GM18511 (cell line): Measurements from ENCODE around the gene PFDN6.
"Not testable (repeated sequence)": the region's sequence is repeated elsewhere in the genome, so short reads cannot be mapped to it uniquely, and the experiment has no call there.

Source experiments
- ATAC-seq: cut with Tn5 transposase; IDR thresholded peaks from one replicate; pipeline ENCODE4 v1.9.1; 2021; ENCODE audit warnings: mild to moderate bottlenecking, moderate library complexity; ENCODE audit not compliant: unreplicated experiment

Gene PFDN6

DNA sequence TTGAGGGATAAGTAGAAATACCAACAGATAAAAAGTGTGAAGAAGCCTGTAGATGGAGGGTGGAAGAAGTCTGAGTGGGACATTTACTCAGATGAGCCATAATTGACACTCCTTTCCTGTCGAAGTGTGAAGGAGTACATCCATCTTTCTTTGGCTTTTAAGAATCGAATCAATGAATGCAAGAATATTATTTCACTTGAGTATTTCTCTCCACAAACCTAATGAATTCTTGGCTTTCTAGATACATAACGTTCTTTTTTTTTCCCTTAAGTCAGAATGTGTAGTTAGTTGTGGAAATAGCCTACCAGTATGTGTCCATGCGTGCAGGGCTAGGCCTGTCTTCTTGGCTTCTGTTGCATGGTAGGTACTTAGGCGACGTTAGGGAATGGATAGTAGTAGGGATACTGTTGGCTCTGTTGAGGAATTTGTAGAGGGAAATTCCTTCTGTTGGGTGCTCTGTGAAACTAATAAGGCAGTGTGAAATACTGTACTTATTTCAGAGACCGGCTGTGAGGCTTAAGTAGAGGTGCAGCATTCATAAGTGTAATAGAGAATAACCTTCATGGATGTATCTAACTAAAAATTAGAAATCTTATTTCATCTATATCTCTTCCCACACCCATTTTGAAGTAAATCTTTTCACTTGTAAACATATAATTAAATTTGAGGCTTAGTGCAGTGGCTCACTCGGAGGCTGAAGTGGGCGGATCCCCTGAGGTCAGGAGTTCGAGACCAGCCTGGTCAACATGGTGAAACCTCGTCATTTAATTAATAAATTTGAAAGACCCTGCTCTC lies 16.1 kb upstream of the PFDN6 start:
- ATAC-seq, result no peak

GRCh38 chr6:33273924-33274902 lies 15.2 kb upstream of the PFDN6 start:
- no peak for ATAC-seq

DNA sequence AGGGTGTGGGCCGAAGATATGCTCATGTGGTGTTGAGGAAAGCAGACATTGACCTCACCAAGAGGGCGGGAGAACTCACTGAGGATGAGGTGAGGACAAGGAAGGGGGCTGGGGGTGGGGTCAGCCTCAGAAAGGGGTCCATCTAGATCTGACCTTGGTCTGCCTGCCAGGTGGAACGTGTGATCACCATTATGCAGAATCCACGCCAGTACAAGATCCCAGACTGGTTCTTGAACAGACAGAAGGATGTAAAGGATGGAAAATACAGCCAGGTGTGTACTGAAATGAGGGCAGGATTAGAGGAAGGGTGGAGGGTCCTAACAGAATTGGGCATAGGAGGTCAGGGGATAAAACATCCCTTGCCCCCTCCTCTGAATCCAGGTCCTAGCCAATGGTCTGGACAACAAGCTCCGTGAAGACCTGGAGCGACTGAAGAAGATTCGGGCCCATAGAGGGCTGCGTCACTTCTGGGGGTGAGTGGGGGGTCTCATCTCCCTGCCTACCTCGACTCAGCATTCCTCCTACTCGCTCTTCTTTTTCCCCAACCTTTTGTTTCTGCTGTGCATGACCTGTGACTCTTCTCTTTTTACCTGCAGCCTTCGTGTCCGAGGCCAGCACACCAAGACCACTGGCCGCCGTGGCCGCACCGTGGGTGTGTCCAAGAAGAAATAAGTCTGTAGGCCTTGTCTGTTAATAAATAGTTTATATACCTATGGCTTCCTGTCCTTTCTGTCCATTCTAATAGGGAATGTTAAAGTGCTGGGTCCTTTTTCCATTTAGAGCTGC lies 13.4 kb upstream of the PFDN6 start:
- not testable (repeated sequence) for ATAC-seq

- no peak for ATAC-seq
Observed at GRCh38 chr6:33276581-33276863, 12.9 kb upstream of the PFDN6 start.

GRCh38 chr6:33276864-33277662 lies 12.3 kb upstream of the PFDN6 start, which contains the start of gene B3GALT4:
Gene B3GALT4, plus strand, starts transcription at chr6:33277123. Its CDS starts 297 bp downstream, at chr6:33277420.
- peak; percentile 69 for ATAC-seq

DNA sequence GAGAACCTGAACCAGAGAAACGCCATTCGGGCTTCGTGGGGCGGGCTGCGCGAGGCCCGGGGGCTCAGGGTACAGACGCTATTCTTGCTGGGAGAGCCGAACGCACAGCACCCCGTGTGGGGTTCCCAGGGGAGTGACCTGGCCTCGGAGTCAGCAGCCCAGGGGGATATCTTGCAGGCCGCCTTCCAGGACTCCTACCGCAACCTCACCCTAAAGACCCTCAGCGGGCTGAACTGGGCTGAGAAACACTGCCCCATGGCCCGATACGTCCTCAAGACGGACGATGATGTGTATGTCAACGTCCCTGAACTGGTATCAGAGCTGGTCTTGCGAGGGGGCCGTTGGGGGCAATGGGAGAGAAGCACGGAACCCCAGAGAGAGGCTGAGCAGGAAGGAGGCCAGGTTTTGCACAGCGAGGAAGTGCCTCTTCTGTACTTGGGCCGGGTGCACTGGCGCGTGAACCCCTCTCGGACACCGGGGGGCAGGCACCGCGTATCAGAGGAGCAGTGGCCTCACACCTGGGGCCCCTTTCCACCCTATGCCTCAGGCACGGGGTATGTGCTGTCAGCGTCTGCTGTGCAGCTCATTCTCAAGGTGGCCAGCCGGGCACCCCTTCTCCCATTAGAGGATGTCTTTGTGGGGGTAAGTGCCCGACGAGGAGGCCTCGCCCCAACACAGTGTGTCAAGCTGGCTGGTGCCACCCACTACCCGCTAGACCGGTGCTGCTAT lies 11.6 kb upstream of the PFDN6 start:
- peak; percentile 23 for ATAC-seq

DNA sequence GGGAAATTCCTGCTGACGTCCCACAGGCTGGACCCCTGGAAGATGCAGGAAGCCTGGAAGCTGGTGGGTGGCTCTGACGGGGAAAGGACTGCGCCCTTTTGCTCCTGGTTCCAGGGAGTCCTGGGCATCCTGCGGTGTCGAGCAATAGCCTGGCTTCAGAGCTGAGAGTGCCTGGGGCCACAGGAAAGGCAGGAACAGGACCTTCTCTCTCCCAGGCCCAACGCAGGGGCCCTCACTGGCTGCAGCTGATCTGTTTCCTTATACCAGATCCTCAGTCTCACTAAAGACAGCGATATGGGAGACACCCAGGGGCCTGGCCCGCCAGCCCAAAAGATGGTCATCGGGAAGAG lies 11.0 kb upstream of the PFDN6 start:
- no peak for ATAC-seq

DNA sequence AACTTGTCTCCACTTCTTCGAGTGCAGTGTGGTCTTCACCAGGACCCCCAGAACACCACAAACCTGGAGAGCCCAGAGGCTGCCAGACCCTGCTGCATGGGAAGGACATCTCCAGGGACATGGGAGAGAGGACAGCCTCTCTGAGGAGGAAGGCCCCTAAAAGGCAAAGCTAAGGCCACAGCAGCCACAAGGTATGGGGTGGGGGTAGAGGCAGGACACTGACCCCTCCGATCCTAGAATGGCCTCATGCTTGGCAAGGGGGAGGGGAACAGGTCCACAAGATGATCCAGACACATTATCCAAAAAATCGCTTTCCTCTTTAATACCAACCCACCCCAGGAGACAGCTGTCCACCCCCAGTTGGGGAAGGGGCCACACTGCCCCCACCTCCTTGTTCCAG lies 10.6 kb upstream of the PFDN6 start:
- no peak for ATAC-seq

- no peak for ATAC-seq
Observed at GRCh38 chr6:33279257-33279695, 10.1 kb upstream of the PFDN6 start.

- no peak for ATAC-seq
Observed at GRCh38 chr6:33279971-33280511, 9.4 kb upstream of the PFDN6 start.

DNA sequence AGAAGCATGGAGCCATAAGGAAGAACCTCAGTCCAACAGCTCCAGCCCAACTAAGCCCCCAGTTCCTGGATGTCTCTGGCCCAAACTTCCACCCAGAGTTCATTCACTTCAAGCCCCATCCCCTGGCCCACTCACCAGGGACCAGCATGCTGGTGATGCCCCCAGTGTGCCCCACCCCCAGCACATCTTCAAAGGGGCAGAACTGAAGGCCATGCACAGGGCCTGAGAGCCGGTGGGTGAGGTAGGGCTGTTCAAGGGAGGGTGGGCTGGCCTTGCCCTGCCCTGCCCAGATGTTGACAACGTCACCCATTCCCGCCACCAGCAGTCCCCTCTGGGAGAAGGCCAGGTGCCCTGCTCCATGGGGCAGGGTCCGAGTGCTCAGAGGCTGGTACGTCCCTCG lies 8.9 kb upstream of the PFDN6 start:
- no peak for ATAC-seq

GRCh38 chr6:33285214-33285613 lies 4.2 kb upstream of the PFDN6 start:
- not testable (repeated sequence) for ATAC-seq

DNA sequence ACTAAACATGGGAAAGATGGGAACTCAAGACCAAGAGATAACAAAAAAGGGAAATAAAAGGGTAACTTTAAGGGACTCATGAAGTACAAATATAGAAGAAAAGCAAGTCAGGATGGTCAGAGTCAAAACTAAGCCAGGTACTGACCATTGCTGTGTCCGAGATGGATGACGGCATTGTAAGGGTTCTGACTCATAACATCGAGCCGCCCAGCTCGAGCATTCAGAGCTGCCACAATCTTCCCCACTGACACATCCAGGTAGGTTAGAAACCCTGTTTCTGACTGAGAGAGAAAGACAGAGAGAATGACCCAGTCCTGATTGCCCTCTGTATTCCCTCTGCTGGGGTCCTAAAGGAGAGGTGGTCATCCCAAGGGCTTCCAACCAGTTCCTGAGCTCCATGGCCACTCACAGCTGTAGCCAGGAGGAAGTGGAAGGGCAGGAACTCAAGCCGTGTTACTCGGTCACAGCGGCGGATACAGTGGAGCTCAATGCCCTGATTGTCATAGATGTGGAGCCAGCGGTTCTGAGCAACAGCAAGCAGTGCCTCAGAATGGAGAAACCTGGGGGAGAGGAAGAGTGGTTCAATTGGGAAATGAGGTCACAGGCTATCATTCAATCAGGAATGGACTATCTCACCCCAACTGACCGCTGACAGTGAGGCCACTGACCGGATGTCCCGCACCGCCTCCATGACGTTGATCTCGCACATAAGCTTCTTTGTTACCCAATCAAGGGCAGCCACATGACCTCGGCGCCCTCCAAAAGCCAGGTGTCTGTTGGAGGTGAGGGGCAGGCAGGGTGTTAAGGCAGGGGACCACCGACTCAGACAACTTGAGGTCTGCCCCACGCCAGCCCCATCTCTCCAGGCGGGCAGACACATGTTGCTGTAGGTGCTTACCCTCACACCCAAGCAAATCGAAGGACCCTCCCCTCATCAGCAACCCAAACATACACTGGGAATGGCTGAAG lies 2.2 kb upstream of the PFDN6 start:
- ATAC-seq, result no peak

DNA sequence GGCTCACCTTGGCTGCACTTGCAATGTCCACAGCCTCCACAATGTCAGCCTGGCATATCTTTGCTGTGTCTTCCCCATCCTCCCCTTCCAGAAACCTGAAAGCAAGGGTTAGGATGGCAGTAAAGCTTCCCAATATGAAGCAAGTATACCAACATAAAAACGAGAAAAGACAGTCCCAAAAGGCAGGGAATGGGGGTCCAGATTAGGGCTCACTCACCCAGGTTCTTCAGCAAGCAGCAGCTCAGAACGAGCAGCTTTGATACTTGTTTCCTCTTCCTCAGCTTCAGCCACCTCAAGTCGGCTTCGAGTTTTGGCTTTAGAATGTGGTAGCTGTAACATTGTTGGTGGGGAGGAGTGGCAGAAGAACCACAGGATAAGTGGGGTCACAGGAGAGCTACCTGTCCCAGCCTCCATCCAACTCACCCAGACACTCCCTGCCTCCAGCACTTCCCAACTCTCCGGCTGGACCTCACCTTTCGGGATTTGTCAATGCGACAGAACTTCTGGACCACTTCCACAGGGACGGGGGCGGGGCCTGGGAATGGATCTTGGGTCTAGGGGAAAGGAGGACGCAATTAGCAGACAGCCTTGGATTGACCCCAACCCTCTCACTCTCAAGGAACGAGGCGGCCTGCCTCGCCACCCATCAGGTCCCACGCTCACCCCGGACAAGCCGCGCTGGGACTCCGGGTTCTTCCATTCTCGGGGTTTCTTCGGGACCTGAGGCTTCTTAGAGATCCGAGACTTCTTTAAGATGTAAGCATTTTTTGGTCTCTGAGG lies 1.1 kb upstream of the PFDN6 start:
- ATAC-seq, result peak; percentile 10

DNA sequence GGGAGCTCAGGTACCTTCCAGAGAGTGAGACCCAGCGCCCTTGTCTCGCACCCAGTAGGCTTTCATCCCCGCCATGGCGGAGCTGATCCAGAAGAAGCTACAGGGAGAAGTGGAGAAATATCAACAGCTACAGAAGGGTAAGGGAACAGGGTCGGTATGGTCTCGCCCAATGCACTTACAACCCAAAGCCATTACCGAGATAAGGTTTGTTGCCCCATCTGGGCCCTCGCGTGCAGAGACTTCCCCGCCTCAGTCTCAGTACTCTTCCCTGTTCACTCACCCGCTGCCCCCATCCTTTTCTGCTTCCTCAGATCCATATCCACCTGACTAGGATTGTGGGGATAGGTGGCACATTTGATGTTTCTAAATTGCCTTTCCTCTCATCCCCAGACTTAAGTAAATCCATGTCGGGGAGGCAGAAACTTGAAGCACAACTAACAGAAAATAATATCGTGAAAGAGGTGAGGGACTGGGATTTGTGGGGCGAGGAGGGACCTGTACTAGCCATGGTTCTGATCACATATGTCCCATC lies 449 bp downstream of the PFDN6 start:
- ATAC-seq, result no peak

DNA sequence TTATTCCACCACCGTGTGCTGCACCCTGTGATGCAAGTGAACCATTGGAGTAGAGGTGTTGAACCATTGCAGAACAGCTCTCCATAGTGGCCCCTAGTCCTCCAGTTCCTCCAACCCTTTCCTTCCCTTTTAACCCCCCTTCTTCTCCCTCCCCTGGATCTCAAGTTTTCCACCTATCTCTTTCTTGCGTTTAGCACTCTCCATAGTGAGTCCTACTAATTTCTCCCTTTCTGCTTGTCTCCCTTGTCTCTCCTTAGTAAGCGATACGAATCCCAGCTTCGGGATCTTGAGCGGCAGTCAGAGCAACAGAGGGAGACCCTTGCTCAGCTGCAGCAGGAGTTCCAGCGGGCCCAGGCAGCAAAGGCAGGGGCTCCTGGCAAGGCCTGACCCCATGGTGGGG lies 1.1 kb downstream of the PFDN6 start:
- no peak for ATAC-seq

DNA sequence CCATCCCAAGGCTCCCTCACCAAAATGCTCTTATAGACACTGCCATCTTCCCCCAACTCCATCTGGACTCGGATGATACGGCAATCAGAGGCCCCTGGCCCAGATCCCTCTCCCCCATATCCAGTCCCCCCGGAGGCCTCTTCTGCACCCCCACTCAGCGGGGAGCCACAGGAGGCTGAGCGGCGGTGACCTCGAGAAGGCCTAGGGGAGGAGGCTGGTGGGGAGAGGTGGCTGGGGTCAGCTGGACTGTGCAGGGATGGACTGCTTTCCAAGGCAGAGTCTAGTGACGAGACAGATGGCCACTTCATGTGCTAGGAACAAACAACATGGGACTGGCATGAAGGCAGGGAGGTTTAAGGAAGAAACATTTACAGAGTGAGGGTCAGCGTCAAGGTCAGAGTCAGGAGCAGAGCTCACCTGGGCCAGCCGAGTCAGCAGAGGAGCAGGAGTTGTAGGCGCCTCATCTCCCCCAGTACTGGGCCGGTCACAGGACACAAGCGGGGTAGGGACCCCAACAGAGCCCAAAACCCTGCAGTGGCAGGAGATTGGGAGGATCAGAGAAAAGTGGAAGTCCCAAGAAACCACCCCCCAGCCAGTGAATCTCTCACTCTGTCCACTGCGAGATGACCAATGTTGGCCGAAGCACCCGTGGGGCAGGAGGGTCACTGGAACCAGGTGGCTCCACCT lies 3.7 kb downstream of the PFDN6 start:
- no peak for ATAC-seq
